Peyer's patch (tissue), 4 donors: ENCODE results near the gene HSF4. TPM values are rescaled to one million over a fixed set of nuclear protein-coding genes. Genes with fewer than 3 reads are reported as not detected.
"Not testable (repeated sequence)": the region's sequence is repeated elsewhere in the genome, so short reads cannot be mapped to it uniquely, and the experiment has no call there.

ENCODE experiments used
- DNase-seq, 3 donors: peaks; one replicate each; pipeline ENCODE4 v3.0.0-alpha.2; 2017 to 2019
- H3K27ac ChIP-seq, 4 donors: fragments of 200-600 bp; sonication (generic); one replicate each; pipeline ENCODE4 v1.5.1; 2016 to 2019
- H3K27me3 ChIP-seq, 2 donors: fragments of 200-600 bp; sonication (generic); one replicate each; pipeline ENCODE4 v1.5.1; 2019
- H3K36me3 ChIP-seq, 3 donors: fragments of 200-600 bp; sonication (generic); one replicate each; pipeline ENCODE4 v1.5.1; 2016 to 2019
- H3K4me1 ChIP-seq, 4 donors: fragments of 200-600 bp; sonication (generic); one replicate each; pipeline ENCODE4 v1.5.1; 2016 to 2019
- H3K4me3 ChIP-seq, 4 donors: fragments of 200-600 bp; sonication (generic); 1 replicate in 3 of 4; 2 replicates in 1 of 4; pipeline ENCODE4 v1.5.1; 2016 to 2019; ENCODE audit warnings: mild to moderate bottlenecking in 1 of 4
- H3K9me3 ChIP-seq, 4 donors: fragments of 200-600 bp; sonication (generic); one replicate each; pipeline ENCODE4 v1.5.1; 2016 to 2019; ENCODE audit warnings: mild to moderate bottlenecking in 1 of 4
- POLR2A ChIP-seq, 2 donors: fragments of 450-650 bp; IDR thresholded peaks; one replicate each; pipeline ENCODE4 v1.5.1; 2017; ENCODE audit warnings: antibody characterized with exemption in 2 of 2, mild to moderate bottlenecking in 2 of 2, moderate library complexity in 2 of 2
- total RNA-seq, 4 donors: library from RNA; depleted of rRNA; stranded (reverse); fragments of >200 nt; gene quantifications; one replicate each; pipeline ENCODE4 v1.1.0, GENCODE V29; 2016
- TF ChIP-seq, protein P1 (sequence below), 6 experiments: fragments of 450-650 bp in 4 of 6; fragments of 200-600 bp in 2 of 6; sonication (generic) in 1 of 6; IDR thresholded peaks; one replicate each; pipeline ENCODE4 v1.5.1; 2017 to 2019; ENCODE audit warnings: antibody characterized with exemption in 6 of 6, mild to moderate bottlenecking in 3 of 6, moderate library complexity in 1 of 6

Gene HSF4
- total RNA-seq, 4 donors from 2014 or later = 15.6 to 140 (median 69.8) TPM

DNA sequence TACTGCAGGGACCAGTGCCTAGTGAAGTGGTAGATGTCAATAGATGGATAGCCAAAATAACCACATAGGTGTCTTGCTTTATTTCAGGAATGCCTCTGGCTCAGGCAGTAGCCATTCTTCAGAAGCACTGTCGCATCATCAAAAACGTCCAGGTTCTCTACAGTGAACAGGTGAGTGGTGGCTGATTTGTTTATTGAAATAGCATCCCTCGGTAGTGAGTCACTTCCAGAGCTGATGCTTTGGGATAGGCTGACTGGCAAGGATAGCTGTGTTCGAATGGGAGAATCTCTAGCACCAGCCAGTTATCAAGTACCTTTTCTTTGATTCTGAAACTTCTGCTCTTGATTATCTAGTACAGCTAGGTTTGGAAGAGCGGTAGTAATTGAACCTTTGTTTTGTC is 44.5 kb upstream of the HSF4 start:
- H3K9me3 ChIP-seq = no peaks in the 10 kb centered on the region
- no peaks in the 10 kb centered on the region for H3K27me3 ChIP-seq
- H3K27ac ChIP-seq = no peak overlapping the region
- no peak for DNase-seq
- no peak for TF ChIP-seq POLR2A (IDR thresholded peaks at IDR 0.05)
- TF ChIP-seq, protein P1, sequence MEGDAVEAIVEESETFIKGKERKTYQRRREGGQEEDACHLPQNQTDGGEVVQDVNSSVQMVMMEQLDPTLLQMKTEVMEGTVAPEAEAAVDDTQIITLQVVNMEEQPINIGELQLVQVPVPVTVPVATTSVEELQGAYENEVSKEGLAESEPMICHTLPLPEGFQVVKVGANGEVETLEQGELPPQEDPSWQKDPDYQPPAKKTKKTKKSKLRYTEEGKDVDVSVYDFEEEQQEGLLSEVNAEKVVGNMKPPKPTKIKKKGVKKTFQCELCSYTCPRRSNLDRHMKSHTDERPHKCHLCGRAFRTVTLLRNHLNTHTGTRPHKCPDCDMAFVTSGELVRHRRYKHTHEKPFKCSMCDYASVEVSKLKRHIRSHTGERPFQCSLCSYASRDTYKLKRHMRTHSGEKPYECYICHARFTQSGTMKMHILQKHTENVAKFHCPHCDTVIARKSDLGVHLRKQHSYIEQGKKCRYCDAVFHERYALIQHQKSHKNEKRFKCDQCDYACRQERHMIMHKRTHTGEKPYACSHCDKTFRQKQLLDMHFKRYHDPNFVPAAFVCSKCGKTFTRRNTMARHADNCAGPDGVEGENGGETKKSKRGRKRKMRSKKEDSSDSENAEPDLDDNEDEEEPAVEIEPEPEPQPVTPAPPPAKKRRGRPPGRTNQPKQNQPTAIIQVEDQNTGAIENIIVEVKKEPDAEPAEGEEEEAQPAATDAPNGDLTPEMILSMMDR (IDR thresholded peaks at IDR 0.05) = no peak
- no peaks in the 10 kb centered on the region for H3K4me1 ChIP-seq
- H3K4me3 ChIP-seq = no peak overlapping the region
- peaks cover 0 to 55% (median 0%) of the 10 kb centered on the region in 3 donors for H3K36me3 ChIP-seq

DNA sequence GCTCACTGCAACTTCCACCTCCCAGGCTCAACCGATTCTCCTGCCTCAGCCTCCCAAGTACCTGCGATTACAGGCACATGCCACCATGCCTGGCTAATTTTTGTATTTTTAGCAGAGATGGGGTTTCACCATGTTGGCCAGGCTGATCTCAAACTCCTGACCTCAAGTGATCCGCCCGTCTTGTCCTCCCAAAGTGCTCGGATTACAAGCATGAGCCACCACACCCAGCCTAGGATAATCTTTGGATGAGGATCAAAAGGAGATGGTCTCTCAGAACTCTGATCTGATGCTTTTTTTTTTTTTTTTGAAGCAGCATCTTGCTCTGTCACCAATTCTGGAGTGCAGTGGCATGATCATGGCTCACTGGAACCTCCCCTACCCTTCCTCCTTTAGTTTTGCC is 41.7 kb upstream of the HSF4 start:
- not testable (repeated sequence) for H3K27ac ChIP-seq, H3K4me3 ChIP-seq, H3K4me1 ChIP-seq, DNase-seq, H3K9me3 ChIP-seq, H3K27me3 ChIP-seq
- peaks cover 0 to 60% (median 0%) of the 10 kb centered on the region in 3 donors for H3K36me3 ChIP-seq

DNA sequence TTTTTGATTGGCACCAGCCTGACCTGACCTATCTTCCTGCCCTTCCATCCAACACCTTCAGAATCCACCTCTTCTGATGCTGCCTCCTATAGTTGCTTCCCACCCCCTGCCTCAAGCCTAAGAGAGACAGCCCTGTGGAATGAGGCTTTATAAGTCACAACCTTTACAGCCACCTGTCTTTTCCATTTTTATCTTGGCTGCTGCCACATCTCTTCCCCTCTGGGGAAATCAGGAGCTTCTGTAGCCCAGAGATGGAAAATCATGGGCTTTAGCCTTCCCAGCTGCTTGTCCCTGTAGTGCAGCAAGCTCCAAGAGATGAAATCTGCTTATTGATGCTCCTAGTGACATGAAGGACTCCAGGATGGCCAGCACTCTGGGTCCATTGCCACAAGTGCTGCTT is 36.1 kb upstream of the HSF4 start:
- peaks cover 0 to 44% (median 0%) of the 10 kb centered on the region in 3 donors for H3K36me3 ChIP-seq
- DNase-seq = no peak
- H3K27ac ChIP-seq = no peak overlapping the region
- TF ChIP-seq, protein P1 (IDR thresholded peaks at IDR 0.05) = no peak
- no peaks in the 10 kb centered on the region for H3K9me3 ChIP-seq
- H3K4me1 ChIP-seq = no peaks in the 10 kb centered on the region
- no peak overlapping the region for H3K4me3 ChIP-seq
- H3K27me3 ChIP-seq = no peaks in the 10 kb centered on the region

DNA sequence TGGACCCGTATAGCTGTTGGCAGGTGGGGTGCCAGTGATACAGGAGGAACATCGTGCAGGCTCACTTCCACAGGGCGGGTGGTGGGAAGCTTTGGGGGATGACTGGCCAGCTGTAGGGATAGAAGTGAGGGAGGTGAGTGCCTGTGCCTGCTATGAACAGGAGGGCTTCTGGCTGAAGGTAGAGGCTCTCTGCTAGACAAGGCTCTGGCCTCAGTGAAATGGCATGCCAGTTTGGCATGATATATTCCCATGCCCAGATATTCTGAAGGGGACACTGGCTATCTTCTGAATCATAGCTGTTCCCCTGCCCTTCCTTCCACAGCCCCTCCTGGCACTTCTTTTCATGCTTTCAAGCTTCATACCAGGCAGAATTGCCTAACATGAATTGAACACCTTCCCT is 35.7 kb upstream of the HSF4 start:
- Histone ChIP-seq H3K27me3 (no peaks in the 10 kb centered on the region), H3K27ac (no peak overlapping the region), H3K9me3 (no peaks in the 10 kb centered on the region), H3K36me3 (peaks cover 0 to 44% (median 0%) of the 10 kb centered on the region in 3 donors), H3K4me3 (no peak overlapping the region), H3K4me1 (no peaks in the 10 kb centered on the region)
- TF ChIP-seq POLR2A (IDR thresholded peaks at IDR 0.05) = no peak
- TF ChIP-seq, protein P1 (IDR thresholded peaks at IDR 0.05) = no peak
- no peak for DNase-seq

DNA sequence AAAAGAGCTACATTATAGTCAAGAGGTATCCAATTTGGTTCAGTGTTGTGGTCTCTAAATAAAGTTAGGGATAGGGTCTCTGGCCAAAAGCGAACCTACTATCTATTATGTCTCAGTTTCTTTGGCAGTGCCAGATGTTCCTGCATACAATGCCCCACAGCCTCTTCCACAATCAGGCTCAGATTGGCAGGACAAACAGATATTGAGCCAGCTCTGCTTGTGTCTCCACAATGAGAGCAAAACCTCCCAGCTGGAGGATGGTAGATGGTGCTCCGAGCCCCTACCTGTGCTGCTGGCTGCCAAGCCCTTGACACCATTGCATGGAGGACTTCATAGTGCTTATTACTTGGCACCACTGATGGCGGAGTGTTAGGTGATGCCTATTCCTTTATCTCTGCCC is 35.1 kb upstream of the HSF4 start:
- H3K27ac ChIP-seq = no peak overlapping the region
- no peak overlapping the region for H3K4me3 ChIP-seq
- no peaks in the 10 kb centered on the region for H3K9me3 ChIP-seq
- TF ChIP-seq POLR2A (IDR thresholded peaks at IDR 0.05) = no peak
- TF ChIP-seq, protein P1 (IDR thresholded peaks at IDR 0.05) = no peak
- no peaks in the 10 kb centered on the region for H3K4me1 ChIP-seq
- no peaks in the 10 kb centered on the region for H3K27me3 ChIP-seq
- H3K36me3 ChIP-seq = peaks cover 0 to 48% (median 0%) of the 10 kb centered on the region in 3 donors
- DNase-seq = no peak

DNA sequence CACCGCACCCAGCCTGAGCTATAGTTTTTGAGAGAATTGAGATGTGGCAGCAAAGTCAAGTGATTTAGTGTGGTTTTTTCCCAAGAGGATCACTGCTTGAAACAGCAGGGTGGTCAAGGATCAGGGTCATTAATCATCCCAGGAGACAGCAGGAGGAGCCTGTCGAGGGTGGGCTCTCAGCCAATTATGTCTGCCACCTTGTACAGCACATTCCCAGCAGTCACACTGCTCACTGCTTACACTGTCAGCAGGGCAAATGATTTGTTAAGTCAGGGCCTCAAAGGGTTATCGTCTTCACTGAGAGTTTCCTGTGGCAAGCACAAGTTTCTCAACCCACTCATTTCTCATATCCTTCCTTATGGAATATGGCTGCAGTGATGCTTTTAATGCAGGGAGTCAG is 26.9 kb upstream of the HSF4 start:
- H3K27me3 ChIP-seq = no peaks in the 10 kb centered on the region
- H3K4me3 ChIP-seq = no peak overlapping the region
- no peaks in the 10 kb centered on the region for H3K9me3 ChIP-seq
- no peak for TF ChIP-seq POLR2A (IDR thresholded peaks at IDR 0.05)
- no peak for DNase-seq
- H3K4me1 ChIP-seq = no peaks in the 10 kb centered on the region
- H3K27ac ChIP-seq = no peak overlapping the region
- peaks cover 0 to 97% (median 0%) of the 10 kb centered on the region in 3 donors for H3K36me3 ChIP-seq

DNA sequence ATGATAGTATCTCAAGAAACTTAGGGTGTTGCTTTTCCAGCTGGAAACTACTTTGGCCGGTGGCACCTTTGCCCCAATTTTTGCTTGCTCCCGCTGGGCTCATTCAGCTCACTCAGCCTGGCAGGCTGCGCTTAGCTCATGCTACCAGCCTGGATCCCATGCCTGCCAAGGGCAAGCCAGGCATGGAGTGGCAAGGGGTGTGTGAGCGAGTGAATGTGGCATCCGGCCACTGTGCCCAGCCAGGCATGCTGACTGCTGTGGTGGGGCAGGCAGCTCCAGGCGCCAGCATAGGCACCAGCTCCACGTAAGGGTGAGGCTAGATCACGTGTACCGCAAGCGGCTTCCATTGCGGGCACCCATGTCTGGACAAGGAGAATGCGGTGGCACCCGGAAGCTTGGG is 23.2 kb upstream of the HSF4 start:
- Histone ChIP-seq H3K4me3 (no peak overlapping the region), H3K27me3 (no peaks in the 10 kb centered on the region), H3K9me3 (no peaks in the 10 kb centered on the region), H3K27ac (no peak overlapping the region), H3K36me3 (peaks cover 0 to 97% (median 4%) of the 10 kb centered on the region in 3 donors), H3K4me1 (no peaks in the 10 kb centered on the region)
- DNase-seq = no peak
- TF ChIP-seq, protein P1 (IDR thresholded peaks at IDR 0.05) = no peak
- TF ChIP-seq POLR2A (IDR thresholded peaks at IDR 0.05) = no peak
